Cardiac septum (tissue), 1 donor: ENCODE data around the gene DXO. TPM values are rescaled to one million over a fixed set of nuclear protein-coding genes. Genes with fewer than 3 reads are reported as not detected.

ENCODE experiments used
- DNase-seq: peaks from one replicate; pipeline ENCODE4 v3.0.0-alpha.2; 2020; ENCODE audit warnings: low spot score
- intact Hi-C: fragments of 100-400 bp; cut with DNase I; formaldehyde crosslinking; loops from one replicate; pipeline ENCODE4 v1.14.0; 2022
- total RNA-seq: library from RNA; stranded (reverse); fragmentation: NEBNext Ultra II Directional; extraction: Animal tissue kit (Norgen Biotek cat#: 25700); gene quantifications from one replicate; pipeline ENCODE4 v1.2.1, GENCODE V29; 2021
- donor health status: DM: no; HTN: no; CAD: no.

DXO gene
- total RNA-seq, 1 donor from 2014 or later, result 14.0 TPM

- intact Hi-C loops, result no loop called here
Observed at GRCh38 chr6:31965700-31966099, 6.2 kb downstream of the DXO start.

GRCh38 chr6:31963921-31964320, 8.0 kb downstream of the DXO start:
- intact Hi-C loops, result no loop called here
- DNase-seq, result no peak

More at GRCh38 chr6:31965700-31966099, 6.2 kb downstream of the DXO start:
- DNase-seq, result no peak

GRCh38 chr6:31961616-31962015, 10.3 kb downstream of the DXO start:
- DNase-seq, result no peak
- intact Hi-C loops, result no loop called here

GRCh38 chr6:31958741-31959739, 12.9 kb downstream of the DXO start, which contains the start of the genes NELFE and SKIC2:
Gene NELFE (minus strand): TSS chr6:31958971. CDS start chr6:31958446, 525 bp downstream.
Gene SKIC2 (plus strand): TSS chr6:31959175. CDS start chr6:31959193, 18 bp downstream.
- intact Hi-C loops, result loop anchor here (1.0 to 10.0 kb wide), 2 partner anchors 13 to 414 kb away; partner anchors contain the start of genes ATP6V1G2, DDX39B, DXO and NFKBIL1
- DNase-seq, result peak; percentile 100

- no peak for DNase-seq
- intact Hi-C loops, result loop anchor here (10.0 kb wide), 1 partner anchor 414 kb away; the partner anchor contains the start of genes ATP6V1G2, DDX39B and NFKBIL1
Observed at GRCh38 chr6:31958412-31958740, 13.6 kb downstream of the DXO start.

GRCh38 chr6:31956796-31957195, 15.1 kb downstream of the DXO start:
- DNase-seq, result no peak
- intact Hi-C loops, result loop anchor here (10.0 kb wide), 1 partner anchor 412 kb away; the partner anchor contains the start of genes ATP6V1G2, DDX39B and NFKBIL1

GRCh38 chr6:31954511-31954910, 17.4 kb downstream of the DXO start:
- DNase-seq, result no peak
- intact Hi-C loops, result loop anchor here (5.0 to 10.0 kb wide), 3 partner anchors 52 to 410 kb away; partner anchors contain the start of genes ATP6V1G2, DDX39B, LY6G5C and NFKBIL1

- intact Hi-C loops, result loop anchor here (5.0 to 10.0 kb wide), 3 partner anchors 51 to 408 kb away; partner anchors contain the start of genes ATP6V1G2, DDX39B, LY6G5C and NFKBIL1
- DNase-seq, result no peak
Observed at GRCh38 chr6:31952890-31953289, 19.0 kb downstream of the DXO start.

- DNase-seq, result no peak
- intact Hi-C loops, result loop anchor here (5.0 to 10.0 kb wide), 3 partner anchors 50 to 407 kb away; partner anchors contain the start of genes ATP6V1G2, DDX39B, LY6G5C and NFKBIL1
Observed at GRCh38 chr6:31952140-31952805, 19.7 kb downstream of the DXO start.

GRCh38 chr6:31949926-31950548, 21.9 kb downstream of the DXO start:
- intact Hi-C loops, result loop anchor here (5.0 to 10.0 kb wide), 3 partner anchors 48 to 405 kb away; partner anchors contain the start of genes ATP6V1G2, DDX39B, LY6G5C and NFKBIL1
- DNase-seq, result no peak

- intact Hi-C loops, result no loop called here
- no peak for DNase-seq
Observed at GRCh38 chr6:31948753-31949413, 23.1 kb downstream of the DXO start.

- no peak for DNase-seq
- intact Hi-C loops, result no loop called here
Observed at GRCh38 chr6:31948306-31948705, 23.6 kb downstream of the DXO start.

GRCh38 chr6:31947864-31948263, 24.1 kb downstream of the DXO start:
- DNase-seq, result no peak
- intact Hi-C loops, result no loop called here

- intact Hi-C loops, result no loop called here
- DNase-seq, result no peak
Observed at GRCh38 chr6:31947070-31947675, 24.8 kb downstream of the DXO start.

GRCh38 chr6:31946370-31946885, 25.5 kb downstream of the DXO start:
- DNase-seq, result no peak
- intact Hi-C loops, result no loop called here

GRCh38 chr6:31945507-31946369, 26.2 kb downstream of the DXO start, which contains the start of gene CFB:
Gene CFB (plus strand): TSS chr6:31946095. CDS start chr6:31946222, 127 bp downstream.
- intact Hi-C loops, result no loop called here
- DNase-seq, result no peak

- no peak for DNase-seq
- intact Hi-C loops, result no loop called here
Observed at GRCh38 chr6:31945154-31945506, 26.8 kb downstream of the DXO start.
